Lower leg skin (tissue), 3 donors: Measurements from ENCODE around the gene TEX54.

ENCODE experiments used
- POLR2A ChIP-seq, 2 donors: fragments of 450-650 bp; IDR thresholded peaks; one replicate each; pipeline ENCODE4 v1.6.1; 2016 to 2017; ENCODE audit warnings: antibody characterized with exemption in 2 of 2, mild to moderate bottlenecking in 1 of 2, moderate library complexity in 1 of 2
- TF ChIP-seq, protein P1 (sequence below), 3 donors: fragments of 450-650 bp; IDR thresholded peaks; one replicate each; pipeline ENCODE4 v1.5.1; 2016; ENCODE audit warnings: antibody characterized with exemption in 3 of 3, mild to moderate bottlenecking in 3 of 3, moderate library complexity in 2 of 3

DNA sequence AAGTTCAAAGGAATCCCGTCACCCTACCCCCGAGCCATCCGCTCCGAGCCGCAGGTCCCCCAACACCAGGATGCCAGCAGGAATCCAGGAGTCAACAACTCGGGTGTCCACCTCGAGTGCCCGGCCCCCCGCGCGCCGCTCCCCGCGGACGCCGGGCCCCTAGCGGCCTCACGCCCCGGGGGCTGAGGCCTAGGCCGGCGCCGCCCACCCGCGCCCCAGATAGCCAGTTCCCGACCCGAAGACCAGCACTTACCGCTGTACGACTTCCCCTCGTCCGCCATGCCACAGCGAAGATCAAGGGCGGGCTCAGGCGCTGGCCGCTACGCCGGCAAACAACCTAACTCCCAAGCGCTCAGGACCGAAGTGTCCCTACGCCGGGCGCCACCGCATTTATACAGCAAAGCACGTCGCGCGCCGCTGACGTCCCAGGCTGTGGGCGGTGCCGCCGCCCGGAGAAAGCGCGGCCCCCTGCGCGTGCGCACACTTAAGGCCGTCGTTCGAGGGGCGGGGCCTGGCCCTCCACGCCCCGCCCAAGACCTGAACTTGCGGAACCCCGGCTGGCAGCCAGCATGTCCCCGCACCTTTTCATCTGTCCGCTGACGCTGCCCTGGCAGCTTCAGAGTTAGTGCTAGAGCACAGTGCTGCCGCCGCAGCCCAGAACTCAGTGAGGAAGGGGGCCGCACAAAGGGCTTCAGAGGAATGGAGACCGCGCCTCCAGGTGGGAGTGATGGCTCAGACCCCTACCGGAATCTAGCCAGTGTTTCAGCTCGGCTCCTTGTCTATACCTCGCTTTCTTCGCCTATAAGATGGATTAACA, 27.4 kb downstream of the TEX54 start, which contains the start of gene NXF1:
- TF ChIP-seq, protein P1, sequence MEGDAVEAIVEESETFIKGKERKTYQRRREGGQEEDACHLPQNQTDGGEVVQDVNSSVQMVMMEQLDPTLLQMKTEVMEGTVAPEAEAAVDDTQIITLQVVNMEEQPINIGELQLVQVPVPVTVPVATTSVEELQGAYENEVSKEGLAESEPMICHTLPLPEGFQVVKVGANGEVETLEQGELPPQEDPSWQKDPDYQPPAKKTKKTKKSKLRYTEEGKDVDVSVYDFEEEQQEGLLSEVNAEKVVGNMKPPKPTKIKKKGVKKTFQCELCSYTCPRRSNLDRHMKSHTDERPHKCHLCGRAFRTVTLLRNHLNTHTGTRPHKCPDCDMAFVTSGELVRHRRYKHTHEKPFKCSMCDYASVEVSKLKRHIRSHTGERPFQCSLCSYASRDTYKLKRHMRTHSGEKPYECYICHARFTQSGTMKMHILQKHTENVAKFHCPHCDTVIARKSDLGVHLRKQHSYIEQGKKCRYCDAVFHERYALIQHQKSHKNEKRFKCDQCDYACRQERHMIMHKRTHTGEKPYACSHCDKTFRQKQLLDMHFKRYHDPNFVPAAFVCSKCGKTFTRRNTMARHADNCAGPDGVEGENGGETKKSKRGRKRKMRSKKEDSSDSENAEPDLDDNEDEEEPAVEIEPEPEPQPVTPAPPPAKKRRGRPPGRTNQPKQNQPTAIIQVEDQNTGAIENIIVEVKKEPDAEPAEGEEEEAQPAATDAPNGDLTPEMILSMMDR (IDR thresholded peaks at IDR 0.05) = no peak
- TF ChIP-seq POLR2A (IDR thresholded peaks at IDR 0.05) = peak in 1 of 2 donors; percentile 96
